ENCODE measurements around the gene B3GNT7.
"Not testable (repeated sequence)": the region's sequence is repeated elsewhere in the genome, so short reads cannot be mapped to it uniquely, and the experiment has no call there.

B3GNT7 gene

DNA sequence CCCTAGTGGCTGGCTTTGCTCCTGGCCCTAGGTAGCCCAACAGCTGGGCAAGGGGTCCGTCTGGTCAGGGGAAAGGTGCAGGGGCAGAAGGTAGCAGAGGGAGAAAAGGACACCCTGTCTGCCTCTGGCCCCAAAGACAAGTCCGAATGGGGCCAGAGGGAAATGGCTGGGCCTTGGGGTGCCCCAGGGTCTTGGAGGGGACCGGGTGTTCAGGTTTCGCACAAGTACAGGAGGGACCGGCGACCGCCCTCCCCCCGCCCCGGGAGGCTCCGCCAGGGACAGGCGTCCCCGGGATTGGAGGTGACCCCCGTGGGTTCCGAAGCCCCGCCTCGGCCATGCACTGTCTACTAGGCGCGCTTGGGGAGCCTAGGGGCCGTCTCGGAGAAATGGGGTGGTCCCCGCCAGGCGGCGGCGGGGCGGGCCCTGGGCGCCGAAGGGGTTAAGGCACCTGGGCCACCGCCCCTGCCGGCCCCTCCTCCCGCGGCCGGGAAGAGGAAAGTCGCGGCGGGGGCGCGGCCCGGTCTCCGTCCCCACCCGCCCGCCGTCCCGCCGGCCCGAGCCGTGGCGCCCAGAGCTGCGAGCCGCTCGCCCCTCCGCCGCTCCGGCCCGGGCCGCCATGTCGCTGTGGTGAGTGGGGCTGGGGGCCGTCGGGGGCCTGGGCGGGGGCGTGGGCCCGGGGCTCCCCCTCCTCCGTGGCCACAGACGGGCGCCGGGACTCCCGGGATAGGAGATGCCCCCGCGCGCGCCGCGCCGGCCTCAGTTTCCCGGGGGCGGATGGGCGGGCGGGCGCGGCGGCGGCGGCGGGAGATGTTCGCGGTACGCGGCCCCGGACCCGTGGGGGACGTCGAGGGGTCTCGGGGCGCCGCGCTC, at the start of gene B3GNT7:
Gene B3GNT7 (plus strand): TSS at position 523 of the 870 bp plus-strand sequence. CDS start 94 bp downstream, at position 617.
- DNase-seq: no peak

- DNase-seq: no peak
Measured at GRCh38 chr2:231347081-231347480, 48.4 kb upstream of the B3GNT7 start.

DNA sequence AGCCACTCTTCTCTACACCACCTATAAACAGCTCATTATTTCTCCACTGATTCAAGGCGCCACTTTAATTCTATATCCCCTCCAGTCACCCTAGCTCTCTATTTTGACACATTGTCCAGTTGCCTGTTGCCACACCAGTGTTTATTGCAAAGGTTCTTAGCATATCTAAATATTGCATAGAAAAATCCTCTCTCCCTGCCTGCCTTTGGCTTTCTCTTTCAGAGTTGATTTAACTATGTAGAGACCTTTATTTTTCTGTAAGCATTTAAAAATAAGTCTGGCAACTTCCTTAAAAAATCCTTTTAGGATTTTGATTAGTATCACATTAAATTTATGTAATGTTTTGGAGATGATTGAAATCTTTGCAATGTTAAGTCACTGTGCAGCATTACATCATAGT, 47.9 kb upstream of the B3GNT7 start:
- DNase-seq: no peak

- no peak for DNase-seq
Measured at GRCh38 chr2:231348173-231348572, 47.3 kb upstream of the B3GNT7 start.

GRCh38 chr2:231348704-231349373, 46.7 kb upstream of the B3GNT7 start:
- DNase-seq: no peak

DNA sequence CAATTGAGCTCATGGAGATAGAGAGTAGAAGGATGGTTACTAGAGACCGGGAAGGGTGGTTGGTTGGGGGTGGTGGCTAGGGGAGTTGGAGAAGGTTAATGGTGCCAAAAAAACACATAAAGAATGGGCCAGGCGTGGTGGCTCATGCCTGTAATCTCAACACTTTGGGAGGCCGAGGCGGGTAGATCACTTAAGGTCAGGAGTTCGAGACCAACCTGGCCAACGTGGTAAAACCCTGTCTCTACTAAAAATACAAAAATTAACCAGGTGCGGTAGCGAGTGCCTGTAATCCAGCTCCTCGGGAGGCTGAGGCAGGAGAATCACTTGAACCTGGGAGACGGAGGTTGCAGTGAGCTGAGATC, 46.2 kb upstream of the B3GNT7 start:
- not testable (repeated sequence) for DNase-seq

GRCh38 chr2:231351648-231352047, 43.9 kb upstream of the B3GNT7 start:
- DNase-seq: no peak

GRCh38 chr2:231353469-231353868, 42.0 kb upstream of the B3GNT7 start:
- DNase-seq: no peak

- no peak for DNase-seq
Measured at GRCh38 chr2:231355508-231356465, 39.7 kb upstream of the B3GNT7 start.

- no peak for DNase-seq
Measured at GRCh38 chr2:231356466-231356844, 39.1 kb upstream of the B3GNT7 start.

- no peak for DNase-seq
Measured at GRCh38 chr2:231357048-231357447, 38.5 kb upstream of the B3GNT7 start.

DNA sequence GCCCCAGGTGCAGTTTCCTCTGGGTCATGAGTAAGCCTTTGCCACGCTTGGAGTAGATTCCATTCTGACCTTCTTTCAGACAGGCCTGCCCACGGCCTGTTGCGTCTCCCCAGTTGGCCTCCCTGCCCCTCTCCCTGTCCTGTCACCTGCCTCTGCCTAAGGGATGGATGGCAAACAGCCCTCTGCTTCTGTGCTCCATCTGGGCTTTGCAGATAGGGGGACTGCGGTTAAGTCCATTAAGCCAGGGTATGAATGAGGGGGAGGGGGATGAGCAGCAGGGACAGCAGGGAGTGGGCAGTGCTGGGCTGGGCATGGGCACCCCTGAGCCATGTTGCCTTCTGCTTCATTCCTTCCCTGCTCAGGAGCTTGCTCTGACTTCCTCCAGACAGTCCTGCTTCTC, 37.6 kb upstream of the B3GNT7 start:
- DNase-seq: no peak

DNA sequence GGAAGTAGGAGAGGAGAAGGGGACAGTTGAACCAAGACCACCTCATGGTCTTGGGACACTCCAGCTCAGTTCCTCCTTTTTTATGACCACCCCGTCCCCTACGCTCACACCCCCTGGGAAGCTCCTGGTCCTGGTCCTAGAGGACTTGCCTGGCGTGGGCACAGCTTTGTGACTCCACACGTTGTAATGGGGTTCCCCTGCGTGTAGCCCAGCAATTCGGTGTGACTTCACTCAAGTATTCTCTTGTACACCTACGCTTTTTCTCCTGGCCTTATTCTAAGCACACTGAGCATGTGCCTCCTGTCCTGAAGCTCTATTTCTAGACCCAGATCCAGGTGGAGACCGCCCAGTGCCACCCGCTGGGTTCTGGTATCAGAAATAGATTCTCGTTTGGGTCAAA, 36.1 kb upstream of the B3GNT7 start:
- DNase-seq: no peak

GRCh38 chr2:231359948-231360347, 35.6 kb upstream of the B3GNT7 start:
- no peak for DNase-seq

- no peak for DNase-seq
Measured at GRCh38 chr2:231360401-231360800, 35.1 kb upstream of the B3GNT7 start.

GRCh38 chr2:231360881-231361371, 34.6 kb upstream of the B3GNT7 start:
- DNase-seq: no peak

DNA sequence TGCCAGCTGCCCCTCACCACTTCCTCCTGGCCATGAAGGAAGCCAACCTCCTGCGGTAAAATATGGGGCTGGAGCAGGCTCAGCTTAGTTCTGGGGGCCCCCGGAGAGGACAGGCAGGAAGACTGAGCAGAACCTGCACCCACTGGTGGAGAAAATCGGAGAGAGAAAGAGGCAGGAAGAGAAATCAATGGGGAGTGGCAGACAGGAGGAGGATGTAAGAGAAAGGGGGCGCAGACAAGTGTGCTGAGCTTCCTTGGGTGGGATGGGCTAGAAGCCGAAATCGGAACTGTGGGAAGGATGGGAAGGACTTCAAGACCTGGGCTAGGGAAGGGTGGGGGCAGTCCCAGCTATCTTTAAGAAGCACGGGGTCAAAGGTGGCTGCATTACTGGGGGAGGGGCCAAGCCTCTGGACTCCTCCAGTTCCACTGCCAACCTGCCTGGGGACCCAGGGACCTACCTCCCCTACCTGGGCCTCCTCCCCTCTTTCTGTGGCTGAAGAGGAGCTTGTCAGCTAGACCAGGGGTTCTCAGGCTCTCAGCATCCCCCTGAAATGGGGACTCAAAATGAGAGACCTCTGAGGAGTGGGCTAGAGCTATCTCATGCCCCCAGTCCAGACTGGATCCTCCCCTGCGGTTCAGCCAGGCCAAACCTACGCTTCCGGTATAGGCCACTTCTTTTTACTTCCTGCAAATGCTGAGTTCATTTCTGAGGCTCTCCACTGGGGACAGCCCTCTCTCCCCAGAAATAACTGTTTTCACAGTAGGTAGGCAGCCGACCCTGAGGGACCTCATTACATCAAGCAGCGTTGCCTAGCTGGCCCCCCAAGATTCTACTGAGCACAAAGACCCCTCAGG, 33.6 kb upstream of the B3GNT7 start:
- DNase-seq: peak; percentile 32

- no peak for DNase-seq
Measured at GRCh38 chr2:231362555-231363184, 32.8 kb upstream of the B3GNT7 start.

GRCh38 chr2:231364061-231364460, 31.4 kb upstream of the B3GNT7 start:
- DNase-seq: no peak

DNA sequence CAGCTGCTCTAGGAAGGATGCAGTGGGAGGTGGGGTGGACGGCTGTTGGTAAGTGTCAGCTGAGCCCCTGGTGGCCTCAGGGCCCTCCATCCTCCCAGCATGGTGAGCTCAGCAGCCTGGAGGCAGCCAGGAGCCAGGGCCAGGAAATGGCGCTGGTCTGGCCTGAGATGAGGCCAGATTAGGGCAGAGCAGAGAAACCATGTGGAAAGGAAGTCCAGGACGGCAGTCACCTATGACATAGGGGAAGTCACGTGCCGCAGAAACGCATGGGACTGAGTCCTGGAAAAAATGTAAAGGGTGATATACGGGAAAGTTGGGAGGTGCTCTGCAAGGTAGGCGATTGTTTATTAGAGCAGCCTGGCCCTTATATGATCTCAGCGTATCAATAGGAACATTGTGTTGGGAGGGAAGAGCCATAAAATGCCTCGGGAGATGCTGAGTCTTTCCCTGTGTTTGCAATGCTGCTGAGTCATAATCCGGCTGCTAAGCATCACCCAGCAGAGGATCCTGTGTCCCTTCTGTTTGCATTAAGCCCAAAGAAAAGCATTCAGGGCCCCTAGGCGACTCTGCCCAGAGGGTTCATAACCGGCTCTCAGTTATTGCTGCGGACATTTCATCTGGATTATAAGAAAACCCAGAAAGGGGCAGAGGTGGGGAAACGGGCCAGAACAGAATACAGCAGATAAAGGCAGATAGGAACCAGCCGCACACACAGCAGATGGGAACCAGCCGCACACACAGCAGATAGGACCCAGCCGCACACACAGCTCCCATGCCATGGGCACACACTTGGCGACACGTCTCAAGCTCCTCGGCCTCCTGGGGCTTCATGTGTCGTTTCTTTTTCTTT, 30.3 kb upstream of the B3GNT7 start:
- DNase-seq: no peak

DNA sequence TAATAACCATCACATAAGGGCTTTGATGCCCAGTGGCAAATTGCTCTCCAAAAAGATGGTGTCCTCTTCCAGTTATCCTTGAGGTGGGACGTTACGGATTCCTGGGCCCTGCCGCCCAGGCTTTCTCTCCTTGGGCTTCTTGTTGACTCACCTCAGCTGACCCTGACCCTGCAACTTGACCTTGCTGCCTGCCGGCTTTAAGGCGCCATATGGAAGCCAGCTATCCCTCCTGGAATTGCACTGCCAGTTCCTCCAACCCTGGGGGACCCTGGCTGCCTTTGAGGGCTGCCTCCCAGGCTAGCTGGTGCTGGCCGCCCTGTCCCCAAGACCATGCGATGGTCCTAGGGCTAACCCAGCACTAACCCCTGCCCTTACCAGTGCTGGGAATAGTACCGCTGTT, 28.3 kb upstream of the B3GNT7 start:
- no peak for DNase-seq
